PC-9 (cell line): ENCODE measurements around the gene HOXC4. TPM values are rescaled to one million over a fixed set of nuclear protein-coding genes. Genes with fewer than 3 reads are reported as not detected.

Experiments used
- BruUV-seq: library from RNA; stranded (reverse); fragments of 400-500 nt; replicated peaks from 2 replicates; lab custom pipeline; 2021; lab: Mats Ljungman, UMichigan
- CTCF ChIA-PET: fragments of 300-600 bp; sonication (Branson Sonifier 250); formaldehyde crosslinking; loops from one replicate; lab custom pipeline; 2022; ENCODE audit warnings: antibody characterized with exemption; lab: Charles Lee
- POLR2A ChIA-PET: fragments of 300-600 bp; sonication (Branson Sonifier 250); formaldehyde crosslinking; loops from one replicate; lab custom pipeline; 2022; ENCODE audit warnings: antibody characterized with exemption; ENCODE audit not compliant: unreplicated experiment; lab: Charles Lee
- DNase-seq, 2 experiments: peaks; one replicate each; pipeline versions ENCODE4 v3.0.0 to v3.0.0-alpha.2; 2015 to 2022; ENCODE audit warnings: mixed read lengths in 1 of 2
- H2AFZ ChIP-seq: fragments of 200-600 bp; sonication (generic); 2 replicates; pipeline ENCODE4 v1.8.1; 2017; ENCODE audit warnings: antibody characterized with exemption
- H3F3A ChIP-seq: fragments of 200-600 bp; sonication (generic); 2 replicates; pipeline ENCODE4 v1.8.1; 2017; ENCODE audit warnings: antibody characterized with exemption, mild to moderate bottlenecking, low read depth; ENCODE audit not compliant: insufficient read depth
- H3K27ac ChIP-seq: fragments of 200-600 bp; sonication (generic); 2 replicates; pipeline ENCODE4 v1.6.1; 2016; ENCODE audit warnings: mixed run types
- H3K27me3 ChIP-seq: fragments of 200-600 bp; sonication (generic); 2 replicates; pipeline ENCODE4 v1.6.1; 2016; ENCODE audit warnings: low read depth, mixed run types; ENCODE audit not compliant: insufficient read depth
- H3K36me3 ChIP-seq: fragments of 200-600 bp; sonication (generic); 2 replicates; pipeline ENCODE4 v1.6.1; 2016; ENCODE audit warnings: low read depth, mixed run types
- H3K4me1 ChIP-seq: fragments of 200-600 bp; sonication (generic); replicated peaks from 2 replicates; pipeline ENCODE4 v1.6.1; 2016; ENCODE audit warnings: mixed run types; ENCODE audit not compliant: insufficient read depth
- H3K4me2 ChIP-seq: fragments of 200-600 bp; sonication (generic); 2 replicates; pipeline ENCODE4 v1.6.1; 2017; ENCODE audit warnings: mixed run types
- H3K4me3 ChIP-seq: fragments of 200-600 bp; sonication (generic); 2 replicates; pipeline ENCODE4 v1.6.1; 2016; ENCODE audit warnings: mixed run types
- H3K79me2 ChIP-seq: fragments of 200-600 bp; sonication (generic); 2 replicates; pipeline ENCODE4 v1.6.1; 2017; ENCODE audit warnings: low read depth, mixed run types
- H3K9me2 ChIP-seq: fragments of 200-600 bp; sonication (generic); 2 replicates; pipeline ENCODE4 v1.8.1; 2017; ENCODE audit warnings: mild to moderate bottlenecking; ENCODE audit not compliant: insufficient read depth
- H3K9me3 ChIP-seq: fragments of 200-600 bp; sonication (generic); 2 replicates; pipeline ENCODE4 v1.8.1; 2016; ENCODE audit warnings: low read depth; ENCODE audit not compliant: insufficient read depth
- H4K20me1 ChIP-seq: fragments of 200-600 bp; sonication (generic); 2 replicates; pipeline ENCODE4 v1.8.1; 2017; ENCODE audit not compliant: insufficient read depth
- CTCF ChIP-seq: fragments of 200-600 bp; sonication (generic); conservative IDR thresholded peaks from 2 replicates; pipeline ENCODE4 v1.6.1; 2017; ENCODE audit warnings: mixed run types, antibody characterized with exemption, mild to moderate bottlenecking, moderate library complexity
- EZH2 ChIP-seq: fragments of 200-600 bp; sonication (generic); IDR thresholded peaks from 2 replicates; pipeline ENCODE4 v1.8.0; 2017; ENCODE audit warnings: antibody characterized with exemption, low read depth
- intact Hi-C: fragments of 100-400 bp; cut with micrococcal nuclease; formaldehyde crosslinking; loops from one replicate; pipeline ENCODE4 v1.10.0; 2022; ENCODE audit not compliant: unreplicated experiment
- total RNA-seq: library from RNA; stranded (reverse); gene quantifications from 2 replicates; pipeline ENCODE4 v1.2.3, GENCODE V29; 2021

HOXC4 gene
- total RNA-seq, 1 experiment from 2014 or later: 3.8 TPM

DNA sequence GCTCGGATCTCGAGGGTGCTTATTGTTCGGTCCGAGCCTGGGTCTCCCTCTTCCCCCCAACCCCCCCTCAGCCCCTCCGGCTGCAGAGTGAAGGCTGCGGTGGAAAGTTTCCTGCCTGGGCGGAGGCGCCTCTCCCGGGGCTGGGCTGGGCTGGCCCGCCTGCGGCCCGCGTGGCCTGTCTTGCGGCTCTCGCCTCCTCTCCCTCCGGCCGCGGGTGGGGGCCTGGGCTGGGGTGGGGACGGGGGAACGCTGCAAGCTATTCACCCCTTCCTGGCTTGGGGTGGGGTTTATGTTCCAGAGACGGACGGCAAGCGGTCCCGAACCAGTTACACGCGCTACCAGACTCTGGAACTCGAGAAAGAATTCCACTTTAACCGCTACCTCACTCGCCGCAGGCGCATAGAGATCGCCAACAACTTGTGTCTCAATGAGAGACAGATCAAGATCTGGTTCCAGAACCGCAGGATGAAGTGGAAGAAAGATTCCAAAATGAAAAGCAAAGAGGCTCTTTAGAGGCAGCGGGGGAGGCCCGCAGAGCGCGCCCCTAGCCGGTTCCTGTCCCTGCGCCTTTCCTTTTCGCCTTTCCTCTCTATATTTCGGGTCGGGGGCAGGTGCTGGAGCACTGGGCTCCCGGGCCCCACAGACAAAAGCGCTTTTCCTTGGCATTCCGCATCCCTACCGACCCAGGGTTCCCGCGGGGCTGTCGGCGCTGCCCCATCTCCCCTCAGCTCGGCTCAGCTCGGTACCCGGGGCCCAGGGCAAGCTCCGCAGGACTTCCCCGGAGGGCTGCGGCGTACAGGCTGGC is 19.5 kb upstream of the HOXC4 start:
- Histone ChIP-seq H3K27ac (no peak overlapping the region), H2AFZ (no peak overlapping the region), H3F3A (no peaks in the 10 kb centered on the region), H3K36me3 (no peaks in the 10 kb centered on the region), H3K9me2 (no peaks in the 10 kb centered on the region), H3K27me3 (peaks cover 8% of the 10 kb centered on the region), H3K9me3 (no peaks in the 10 kb centered on the region), H3K4me3 (peak overlapping the region; percentile 47; the same call in 1 of the 2 replicates), H3K4me2 (peak overlapping the region; percentile 80), H3K4me1 (0 out of 2 replicates have a peak, but pooled peaks cover 5% of the 10 kb centered on the region), H3K79me2 (no peaks in the 10 kb centered on the region), H4K20me1 (no peaks in the 10 kb centered on the region)
- no peak for DNase-seq
- CTCF ChIA-PET: no interaction called here
- no peak for TF ChIP-seq CTCF
- TF ChIP-seq EZH2: no peak
- POLR2A ChIA-PET: no interaction called here
- BruUV-seq: no TSS peak
- intact Hi-C loops: loop anchor here (2.0 kb wide), 1 partner anchor 167 kb away; no protein-coding TSS in a partner anchor

DNA sequence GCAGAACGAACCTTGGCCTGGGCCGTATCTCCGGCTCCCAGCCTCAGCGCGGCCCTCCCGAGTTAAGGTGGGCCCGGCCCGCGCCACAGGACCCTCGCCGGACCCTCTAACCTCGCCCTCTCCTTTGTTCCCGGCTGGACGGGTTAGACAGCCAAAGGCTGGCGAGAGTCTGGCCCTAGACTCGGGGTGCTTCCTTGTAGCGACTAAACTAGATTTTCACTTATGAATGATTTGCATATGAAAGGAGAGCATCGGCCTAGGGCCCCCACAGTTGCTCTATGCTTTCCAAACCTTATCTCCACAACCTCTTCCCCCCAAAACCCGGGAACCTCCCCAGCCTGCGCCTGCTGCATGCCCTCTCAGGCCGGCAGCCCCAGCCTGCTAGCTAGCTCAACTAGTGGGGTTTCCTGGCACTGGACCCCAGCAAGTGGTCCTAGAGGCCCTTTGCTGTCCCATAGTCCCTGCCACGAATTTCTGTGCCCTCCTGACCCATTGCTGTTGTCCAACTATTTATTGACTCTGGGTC is 18.8 kb upstream of the HOXC4 start:
- peaks cover 15% of the 10 kb centered on the region for H3K27me3 ChIP-seq
- H3K9me2 ChIP-seq: no peaks in the 10 kb centered on the region
- POLR2A ChIA-PET: no interaction called here
- no peak overlapping the region for H3K4me3 ChIP-seq
- H3K4me2 ChIP-seq: no peak overlapping the region
- TF ChIP-seq CTCF (no peak), EZH2 (no peak)
- intact Hi-C loops: no loop called here
- no peak for DNase-seq
- no peak overlapping the region for H2AFZ ChIP-seq
- H3K79me2 ChIP-seq: no peaks in the 10 kb centered on the region
- no peaks in the 10 kb centered on the region for H3K9me3 ChIP-seq
- no TSS peak for BruUV-seq
- 0 out of 2 replicates have a peak, but pooled peaks cover 5% of the 10 kb centered on the region for H3K4me1 ChIP-seq
- no peaks in the 10 kb centered on the region for H3F3A ChIP-seq
- H4K20me1 ChIP-seq: no peaks in the 10 kb centered on the region
- CTCF ChIA-PET: no interaction called here
- no peaks in the 10 kb centered on the region for H3K36me3 ChIP-seq
- no peak overlapping the region for H3K27ac ChIP-seq

DNA sequence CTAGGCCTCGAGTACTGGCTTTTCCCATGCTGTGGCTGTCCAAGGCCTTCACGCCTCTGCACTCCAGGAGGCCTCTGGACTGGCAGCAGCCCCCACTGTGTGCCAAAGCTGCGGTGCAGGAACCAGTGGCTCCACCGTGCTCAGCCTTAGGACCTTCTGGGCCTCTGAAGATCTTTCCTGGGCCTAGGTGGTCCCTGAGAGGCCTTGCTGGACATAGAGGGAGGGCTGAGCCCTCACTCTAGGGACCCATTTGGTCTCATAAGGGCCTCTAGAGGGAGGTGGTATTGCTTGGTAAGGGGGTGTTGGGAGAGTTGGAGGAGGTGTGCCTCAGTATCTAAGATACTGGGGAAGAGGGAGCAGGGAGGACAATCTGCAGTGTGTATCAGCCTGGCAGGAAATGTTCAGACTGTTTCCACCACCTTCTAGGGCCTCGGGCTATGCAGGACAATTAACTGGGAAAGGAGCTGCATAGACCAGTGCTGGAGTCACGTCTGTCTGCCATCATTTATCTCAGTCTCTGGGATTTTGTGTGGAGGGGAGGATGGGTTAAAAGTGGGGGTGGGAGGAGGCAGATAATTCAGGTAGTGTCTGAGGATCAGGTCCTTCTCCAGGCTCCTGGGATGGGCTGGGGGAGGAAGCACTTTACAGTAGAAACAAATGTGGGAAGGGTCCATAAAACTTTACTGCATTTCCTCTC is 17.9 kb upstream of the HOXC4 start:
- intact Hi-C loops: no loop called here

More for the DNA sequence above, 17.9 kb upstream of the HOXC4 start:
- H3K4me3 ChIP-seq: no peak overlapping the region
- H3K9me2 ChIP-seq: no peaks in the 10 kb centered on the region
- no peaks in the 10 kb centered on the region for H3K79me2 ChIP-seq
- ChIA-PET CTCF (no interaction called here), POLR2A (no interaction called here)
- no peaks in the 10 kb centered on the region for H3F3A ChIP-seq
- H3K27ac ChIP-seq: no peak overlapping the region
- H2AFZ ChIP-seq: no peak overlapping the region
- 0 out of 2 replicates have a peak, but pooled peaks cover 5% of the 10 kb centered on the region for H3K4me1 ChIP-seq
- H3K27me3 ChIP-seq: peaks cover 15% of the 10 kb centered on the region
- H4K20me1 ChIP-seq: no peaks in the 10 kb centered on the region
- no TSS peak for BruUV-seq
- no peak for DNase-seq
- H3K9me3 ChIP-seq: no peaks in the 10 kb centered on the region
- no peaks in the 10 kb centered on the region for H3K36me3 ChIP-seq
- TF ChIP-seq CTCF (no peak), EZH2 (no peak)
- no peak overlapping the region for H3K4me2 ChIP-seq
